Measurements from ENCODE around the gene BLMH. TPM values are rescaled to one million over a fixed set of nuclear protein-coding genes. Genes with fewer than 3 reads are reported as not detected.
A peak's percentile ranks its signal among the peaks of the same experiment; 100 is the strongest.

Gene BLMH
- total and polyA plus RNA-seq, 9 of the 15 experiments (the other 6 are each of a cell fraction or from before 2014, with no cell fraction given), result 26.0 to 118 (median 67.3) TPM

GRCh38 chr17:30323895-30324319 lies 32.2 kb upstream of the BLMH start (continued):
- TF ChIP-seq, protein P1, sequence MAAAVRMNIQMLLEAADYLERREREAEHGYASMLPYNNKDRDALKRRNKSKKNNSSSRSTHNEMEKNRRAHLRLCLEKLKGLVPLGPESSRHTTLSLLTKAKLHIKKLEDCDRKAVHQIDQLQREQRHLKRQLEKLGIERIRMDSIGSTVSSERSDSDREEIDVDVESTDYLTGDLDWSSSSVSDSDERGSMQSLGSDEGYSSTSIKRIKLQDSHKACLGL (CRISPR knock-in tag; IDR thresholded peaks at IDR 0.05; ENCODE audit: borderline replicate concordance, poor library complexity, severe bottlenecking), result no peak
- TF ChIP-seq, protein P2, sequence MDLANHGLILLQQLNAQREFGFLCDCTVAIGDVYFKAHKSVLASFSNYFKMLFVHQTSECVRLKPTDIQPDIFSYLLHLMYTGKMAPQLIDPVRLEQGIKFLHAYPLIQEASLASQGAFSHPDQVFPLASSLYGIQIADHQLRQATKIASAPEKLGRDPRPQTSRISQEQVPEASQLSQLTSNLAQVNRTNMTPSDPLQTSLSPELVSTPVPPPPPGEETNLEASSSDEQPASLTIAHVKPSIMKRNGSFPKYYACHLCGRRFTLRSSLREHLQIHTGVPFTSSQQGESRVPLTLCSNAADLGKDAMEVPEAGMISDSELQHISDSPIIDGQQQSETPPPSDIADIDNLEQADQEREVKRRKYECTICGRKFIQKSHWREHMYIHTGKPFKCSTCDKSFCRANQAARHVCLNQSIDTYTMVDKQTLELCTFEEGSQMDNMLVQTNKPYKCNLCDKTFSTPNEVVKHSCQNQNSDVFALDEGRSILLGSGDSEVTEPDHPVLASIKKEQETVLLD (IDR thresholded peaks at IDR 0.05), result no peak
- TF ChIP-seq STAT5A (IDR thresholded peaks at IDR 0.05; ENCODE audit: borderline replicate concordance, low read length) (no peak), TCF15 (CRISPR knock-in tag; IDR thresholded peaks at IDR 0.05) (no peak), MXI1 (IDR thresholded peaks at IDR 0.05; ENCODE audit: low read depth, low read length) (no peak), CHD2 (IDR thresholded peaks at IDR 0.05; ENCODE audit: low read depth, low read length) (no peak), ZNF445 (CRISPR knock-in tag; IDR thresholded peaks at IDR 0.05; ENCODE audit: low read depth) (no peak), ZBED1 (IDR thresholded peaks at IDR 0.05) (no peak), ZNF217 (CRISPR knock-in tag; IDR thresholded peaks at IDR 0.05) (no peak), CXXC5 (CRISPR knock-in tag; IDR thresholded peaks at IDR 0.05) (no peak), SOX6 (IDR thresholded peaks at IDR 0.05) (0 out of 2 replicates have a peak, but pooled peaks have one; percentile 44), POU5F1 (IDR thresholded peaks at IDR 0.05; ENCODE audit: borderline replicate concordance, low read depth, low read length, partially characterized antibody) (no peak), ZHX1 (conservative IDR thresholded peaks at IDR 0.05; ENCODE audit: low read length) (no peak), CCAR2 (IDR thresholded peaks at IDR 0.05; ENCODE audit: low read depth, low read length) (no peak), POLR2A (conservative IDR thresholded peaks at IDR 0.05) (no peak), PHB (CRISPR knock-in tag; IDR thresholded peaks at IDR 0.05) (no peak)
- TF ChIP-seq, protein P3, sequence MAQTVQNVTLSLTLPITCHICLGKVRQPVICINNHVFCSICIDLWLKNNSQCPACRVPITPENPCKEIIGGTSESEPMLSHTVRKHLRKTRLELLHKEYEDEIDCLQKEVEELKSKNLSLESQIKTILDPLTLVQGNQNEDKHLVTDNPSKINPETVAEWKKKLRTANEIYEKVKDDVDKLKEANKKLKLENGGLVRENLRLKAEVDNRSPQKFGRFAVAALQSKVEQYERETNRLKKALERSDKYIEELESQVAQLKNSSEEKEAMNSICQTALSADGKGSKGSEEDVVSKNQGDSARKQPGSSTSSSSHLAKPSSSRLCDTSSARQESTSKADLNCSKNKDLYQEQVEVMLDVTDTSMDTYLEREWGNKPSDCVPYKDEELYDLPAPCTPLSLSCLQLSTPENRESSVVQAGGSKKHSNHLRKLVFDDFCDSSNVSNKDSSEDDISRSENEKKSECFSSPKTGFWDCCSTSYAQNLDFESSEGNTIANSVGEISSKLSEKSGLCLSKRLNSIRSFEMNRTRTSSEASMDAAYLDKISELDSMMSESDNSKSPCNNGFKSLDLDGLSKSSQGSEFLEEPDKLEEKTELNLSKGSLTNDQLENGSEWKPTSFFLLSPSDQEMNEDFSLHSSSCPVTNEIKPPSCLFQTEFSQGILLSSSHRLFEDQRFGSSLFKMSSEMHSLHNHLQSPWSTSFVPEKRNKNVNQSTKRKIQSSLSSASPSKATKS (CRISPR knock-in tag; IDR thresholded peaks at IDR 0.05), result no peak
- TF ChIP-seq, protein P4, sequence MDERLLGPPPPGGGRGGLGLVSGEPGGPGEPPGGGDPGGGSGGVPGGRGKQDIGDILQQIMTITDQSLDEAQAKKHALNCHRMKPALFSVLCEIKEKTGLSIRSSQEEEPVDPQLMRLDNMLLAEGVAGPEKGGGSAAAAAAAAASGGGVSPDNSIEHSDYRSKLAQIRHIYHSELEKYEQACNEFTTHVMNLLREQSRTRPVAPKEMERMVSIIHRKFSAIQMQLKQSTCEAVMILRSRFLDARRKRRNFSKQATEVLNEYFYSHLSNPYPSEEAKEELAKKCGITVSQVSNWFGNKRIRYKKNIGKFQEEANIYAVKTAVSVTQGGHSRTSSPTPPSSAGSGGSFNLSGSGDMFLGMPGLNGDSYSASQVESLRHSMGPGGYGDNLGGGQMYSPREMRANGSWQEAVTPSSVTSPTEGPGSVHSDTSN (CRISPR knock-in tag; IDR thresholded peaks at IDR 0.05; ENCODE audit: low read depth), result no peak
- TF ChIP-seq, protein P4 (tag; conservative IDR thresholded peaks at IDR 0.05; ENCODE audit: low read depth), result peak; percentile 94

All from K562 (cell line).